Neural cell (in vitro differentiated cells): ENCODE results near the gene FAM204A.

ENCODE experiments used
- CTCF ChIP-seq: fragments of 450-650 bp; IDR thresholded peaks from 2 replicates; pipeline ENCODE4 v1.5.1; 2014; ENCODE audit warnings: antibody characterized with exemption, mild to moderate bottlenecking, moderate library complexity; ENCODE audit not compliant: poor library complexity, severe bottlenecking
- EZH2 ChIP-seq: fragments of 200-600, 300-800 bp; shearing (Covaris generic), sonication (generic); IDR thresholded peaks from 2 replicates; pipeline ENCODE4 v1.6.1; 2014; ENCODE audit warnings: antibody characterized with exemption, low read length, borderline replicate concordance, mild to moderate bottlenecking; ENCODE audit not compliant: insufficient read depth, poor library complexity, severe bottlenecking
- MXI1 ChIP-seq: fragments of 450-650 bp; conservative IDR thresholded peaks from 2 replicates; pipeline ENCODE4 v1.6.1; 2014; ENCODE audit warnings: antibody characterized with exemption, mild to moderate bottlenecking; ENCODE audit not compliant: poor library complexity, severe bottlenecking
- POLR2AphosphoS5 ChIP-seq: IDR thresholded peaks from 2 replicates; pipeline ENCODE4 v1.6.1; 2012
- RAD21 ChIP-seq: fragments of 450-650 bp; conservative IDR thresholded peaks from 2 replicates; pipeline ENCODE4 v1.6.1; 2014; ENCODE audit warnings: antibody characterized with exemption, mild to moderate bottlenecking, moderate library complexity
- REST ChIP-seq: IDR thresholded peaks from 2 replicates; pipeline ENCODE4 v1.6.1; 2012; ENCODE audit warnings: borderline replicate concordance

GRCh38 chr10:118342638-118343020 is 505 bp upstream of the FAM204A start:
- TF ChIP-seq CTCF, result no peak
- no peak for TF ChIP-seq RAD21
- no peak for TF ChIP-seq REST
- TF ChIP-seq MXI1, result no peak
- no peak for TF ChIP-seq POLR2AphosphoS5
- no peak for TF ChIP-seq EZH2
